Stimulated activated CD4-positive, alpha-beta T cell treated with anti-CD3 and anti-CD28 coated beads, TNF-alpha, amount 100 ng/mL, for 1 hour (primary cell): ENCODE data around the gene PDE6B.

Experiments
- DNase-seq, 3 donors: peaks; one replicate each; pipeline ENCODE4 v3.0.0-alpha.2; 2020; ENCODE audit warnings: low read depth in 3 of 3, low spot score in 1 of 3

PDE6B gene

DNA sequence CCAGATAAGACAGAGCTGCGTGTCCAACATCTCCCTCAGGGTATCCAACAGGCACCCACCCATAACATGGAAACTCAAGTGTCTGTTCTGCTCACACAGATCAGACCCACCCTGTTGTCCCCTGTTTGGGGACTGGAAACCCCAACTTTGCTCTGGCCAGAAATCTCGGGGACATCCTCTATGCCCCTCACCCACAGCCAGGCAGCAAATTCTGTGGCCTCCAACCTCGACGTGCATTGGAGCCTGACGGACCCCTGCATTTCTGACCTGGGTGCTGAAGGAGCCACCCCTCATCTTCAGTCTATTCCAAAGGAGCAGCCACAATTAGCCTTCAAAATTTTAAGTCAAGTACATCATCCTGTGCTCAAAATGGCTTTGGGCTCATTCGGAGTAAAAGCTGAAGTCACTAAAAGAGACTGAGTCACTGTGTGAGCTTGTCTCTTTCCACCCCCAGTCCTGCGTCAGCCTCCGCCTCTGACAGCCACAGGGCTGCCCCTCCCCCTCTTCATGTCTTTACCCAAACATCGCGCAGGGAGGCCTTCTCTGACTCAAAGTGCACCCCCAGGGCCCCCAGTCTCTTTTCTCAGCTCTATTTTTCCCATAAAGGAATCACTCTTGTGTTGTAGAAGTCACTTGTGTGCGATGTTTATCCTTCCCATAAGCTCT lies 24.4 kb upstream of the PDE6B start:
- peak in 1 of 3 donors; percentile 9 for DNase-seq

DNA sequence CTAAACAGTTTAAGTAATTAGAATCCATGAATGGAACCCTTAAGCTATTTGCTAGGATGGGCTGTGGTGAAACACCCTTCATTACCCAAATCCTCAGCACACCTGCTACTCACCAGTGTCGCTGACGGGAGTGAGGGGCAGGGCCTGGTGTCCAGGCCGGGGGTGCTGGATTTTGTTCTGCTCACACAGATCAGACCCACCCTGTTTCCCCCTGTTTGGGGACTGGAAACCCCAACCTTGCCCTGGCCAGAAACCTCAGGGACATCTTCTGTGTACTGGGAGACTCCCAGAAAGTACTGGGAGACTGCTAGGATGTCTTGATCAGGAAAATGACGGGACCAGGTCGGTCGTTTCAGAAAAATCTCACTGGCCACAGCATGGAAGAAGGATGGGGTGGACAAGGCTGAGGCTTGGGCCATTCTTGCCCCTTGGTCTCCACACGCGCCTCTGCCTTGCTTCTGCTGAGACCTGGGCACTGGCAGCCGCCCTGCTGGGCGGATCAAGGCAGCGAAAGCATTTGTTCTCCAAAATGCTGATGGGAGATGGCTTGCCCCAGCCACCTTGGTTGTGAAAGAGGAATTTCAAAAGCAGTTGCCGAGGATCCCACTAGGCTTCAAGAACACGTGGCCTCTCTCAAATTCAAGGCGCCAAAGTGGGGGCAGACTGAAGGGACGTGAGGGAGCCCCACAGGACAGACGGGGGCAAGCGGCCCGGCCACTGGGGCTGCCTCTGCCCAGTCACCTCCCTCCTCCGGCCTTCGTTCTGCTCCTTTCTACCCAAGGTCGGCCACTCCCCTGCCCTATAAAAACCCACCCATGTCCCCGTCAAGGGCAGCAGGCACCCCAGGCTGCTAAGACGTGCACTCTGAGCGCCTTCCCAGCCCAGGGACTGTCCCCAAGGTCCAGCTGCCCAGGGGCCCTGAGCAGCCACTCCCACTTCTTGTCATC lies 23.5 kb upstream of the PDE6B start:
- no peak for DNase-seq

DNA sequence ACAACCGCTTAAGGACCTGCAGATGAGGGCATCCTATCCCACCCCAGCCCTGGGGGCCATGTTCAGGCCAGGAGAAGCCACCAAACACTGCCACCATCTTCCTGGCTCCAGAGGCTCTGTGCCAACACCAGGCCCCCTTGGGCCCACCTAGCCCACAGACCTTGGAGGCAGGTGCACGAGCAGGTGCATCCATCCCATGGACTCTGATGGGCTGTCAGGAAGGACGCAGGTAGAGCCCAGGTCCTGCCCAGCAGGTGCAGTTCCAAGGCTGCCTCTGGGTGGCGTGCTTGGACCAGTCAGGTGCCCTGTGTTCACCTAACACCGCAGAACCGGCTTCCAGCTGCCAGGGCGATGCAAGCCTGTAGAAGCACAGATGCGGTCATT lies 22.8 kb upstream of the PDE6B start:
- DNase-seq = peak in 1 of 3 donors; percentile 47

DNA sequence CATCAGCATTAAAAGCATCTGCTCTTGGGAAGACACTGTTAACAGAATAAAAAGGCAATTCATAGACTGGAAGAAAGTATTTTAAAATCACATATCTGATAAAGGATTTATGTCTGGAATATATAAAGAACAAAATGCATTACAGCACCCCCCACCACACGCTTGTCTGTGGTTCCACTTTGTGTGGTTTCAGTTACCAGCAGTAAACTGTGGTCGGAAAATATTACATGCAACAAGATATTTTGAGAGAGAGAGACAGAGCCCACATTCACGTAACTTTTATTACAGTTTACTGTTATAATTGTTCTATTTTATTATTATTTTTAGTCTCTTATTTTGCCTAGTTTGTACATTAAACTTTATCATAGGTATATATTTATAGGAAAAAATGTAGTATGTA lies 21.2 kb upstream of the PDE6B start:
- DNase-seq = no peak

DNA sequence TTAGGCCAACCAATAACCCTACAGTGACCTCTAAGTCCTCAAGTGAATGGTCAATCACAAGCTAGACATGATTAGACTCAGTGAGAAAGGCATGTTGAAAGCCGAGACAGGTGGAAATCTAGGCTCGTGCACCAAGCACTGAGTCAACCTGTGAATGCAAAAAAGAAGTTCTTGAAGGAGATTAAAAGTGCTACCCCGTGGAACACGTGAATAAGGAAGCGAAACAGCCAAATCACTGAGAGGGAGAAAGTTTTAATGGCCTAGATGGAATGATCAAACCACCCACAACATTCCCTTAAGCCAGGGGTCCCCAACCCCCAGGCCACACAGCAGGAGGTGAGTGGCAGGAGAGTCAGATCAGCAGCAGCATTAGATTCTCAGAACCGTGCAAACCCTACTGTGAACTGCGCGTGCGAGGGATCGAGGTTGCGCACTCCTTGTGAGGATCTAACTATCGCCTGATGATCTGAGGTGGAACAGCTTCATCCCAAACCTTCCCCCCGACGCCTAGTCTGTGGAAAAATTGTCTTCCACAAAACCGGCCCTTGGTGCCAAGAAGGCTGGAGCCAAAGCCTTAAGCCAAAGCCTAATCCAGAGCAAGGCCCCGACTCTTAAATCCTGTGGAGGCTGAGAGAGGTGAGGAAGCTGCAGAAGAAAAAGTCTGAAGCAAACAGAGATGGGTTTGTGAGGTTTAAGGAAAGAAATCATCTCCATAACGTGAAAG lies 19.5 kb upstream of the PDE6B start:
- DNase-seq = no peak

DNA sequence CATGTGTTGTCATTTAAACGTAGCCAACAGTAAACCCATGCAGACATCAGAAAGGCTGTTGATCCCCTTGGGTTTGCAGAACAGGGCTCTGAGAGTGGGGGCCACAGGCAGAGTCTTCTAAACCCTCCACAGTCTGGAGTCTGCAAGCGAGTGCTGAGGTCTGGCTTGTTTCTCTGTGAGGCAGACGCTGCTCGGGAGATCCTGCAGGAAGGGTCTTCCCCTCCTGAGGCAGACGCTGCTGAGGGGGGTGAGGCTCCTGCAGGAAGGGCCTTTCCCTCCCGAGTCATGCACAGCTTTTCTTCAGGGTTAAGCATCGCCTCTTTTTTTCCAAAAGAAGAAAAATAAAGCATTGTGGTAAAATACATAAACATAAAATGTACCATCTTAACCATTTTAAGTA lies 17.1 kb upstream of the PDE6B start:
- DNase-seq = no peak

DNA sequence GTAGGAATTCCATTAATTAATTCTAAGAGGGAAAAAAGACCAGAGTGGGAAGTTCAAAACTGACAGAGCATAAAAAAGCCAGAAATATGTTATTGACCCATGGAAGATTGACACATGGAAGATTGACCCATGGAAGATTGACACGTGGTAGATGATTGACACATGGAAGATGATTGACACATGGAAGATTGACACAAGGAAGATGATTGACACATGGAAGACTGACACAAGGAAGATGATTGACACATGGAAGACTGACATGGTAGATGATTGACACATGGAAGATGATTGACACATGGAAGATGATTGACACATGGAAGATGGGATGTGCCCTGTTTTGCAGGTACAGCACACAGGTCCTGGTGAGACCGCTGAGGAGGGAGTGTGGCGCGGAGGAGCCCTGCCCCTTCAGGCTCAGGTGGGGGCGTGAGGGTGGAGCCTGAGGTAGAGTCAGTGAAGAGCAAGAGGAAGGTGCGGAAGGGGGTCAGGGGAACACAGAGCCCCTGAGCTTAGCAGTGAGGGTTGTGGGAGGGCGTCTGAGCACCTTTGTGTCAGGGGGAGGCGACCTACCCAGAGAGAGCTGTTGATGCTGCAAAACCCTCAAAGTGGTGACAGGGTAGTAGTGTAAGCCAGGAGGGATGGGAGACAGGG lies 15.8 kb upstream of the PDE6B start:
- DNase-seq = no peak

DNA sequence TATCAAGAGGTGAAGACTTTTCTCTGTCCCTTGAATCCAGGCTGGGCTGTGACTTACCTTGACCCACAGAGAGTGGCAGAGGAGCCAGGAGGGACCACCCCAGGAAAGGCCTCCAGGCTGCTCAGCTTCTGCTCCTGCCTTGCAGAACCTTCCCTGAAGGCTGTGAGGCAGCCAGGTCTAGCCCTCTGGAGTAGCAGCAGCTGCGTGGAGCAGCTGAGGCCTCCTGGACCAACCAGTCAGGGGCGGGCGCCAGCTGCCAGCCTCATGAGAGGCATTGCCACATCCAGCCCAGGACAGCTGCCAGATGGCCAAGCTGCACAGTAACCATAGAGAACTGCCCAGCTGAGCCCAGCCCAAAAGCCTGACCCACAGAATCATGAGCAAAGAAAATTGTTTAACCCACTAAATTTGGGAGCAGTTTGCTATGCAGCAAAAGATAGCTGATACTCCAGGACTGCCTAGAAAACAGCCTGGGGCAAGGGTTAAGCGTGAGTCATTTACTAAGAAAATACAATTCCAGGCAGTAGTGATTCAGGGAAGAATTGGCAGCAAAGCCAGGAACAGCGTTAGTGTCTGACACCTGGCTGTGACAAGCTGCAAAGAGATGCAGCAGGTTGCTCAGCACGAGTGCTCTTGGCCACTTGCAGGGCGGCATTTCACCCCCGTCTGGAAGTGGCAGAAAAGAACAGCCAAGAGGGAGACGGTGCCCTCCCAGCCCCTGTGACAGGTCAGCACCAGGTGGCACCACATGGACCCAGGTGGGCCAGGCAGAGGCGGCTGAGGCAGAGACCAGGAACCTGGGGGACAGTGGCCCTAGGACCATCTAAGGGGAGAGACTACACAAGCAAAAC lies 14.7 kb upstream of the PDE6B start:
- no peak for DNase-seq

DNA sequence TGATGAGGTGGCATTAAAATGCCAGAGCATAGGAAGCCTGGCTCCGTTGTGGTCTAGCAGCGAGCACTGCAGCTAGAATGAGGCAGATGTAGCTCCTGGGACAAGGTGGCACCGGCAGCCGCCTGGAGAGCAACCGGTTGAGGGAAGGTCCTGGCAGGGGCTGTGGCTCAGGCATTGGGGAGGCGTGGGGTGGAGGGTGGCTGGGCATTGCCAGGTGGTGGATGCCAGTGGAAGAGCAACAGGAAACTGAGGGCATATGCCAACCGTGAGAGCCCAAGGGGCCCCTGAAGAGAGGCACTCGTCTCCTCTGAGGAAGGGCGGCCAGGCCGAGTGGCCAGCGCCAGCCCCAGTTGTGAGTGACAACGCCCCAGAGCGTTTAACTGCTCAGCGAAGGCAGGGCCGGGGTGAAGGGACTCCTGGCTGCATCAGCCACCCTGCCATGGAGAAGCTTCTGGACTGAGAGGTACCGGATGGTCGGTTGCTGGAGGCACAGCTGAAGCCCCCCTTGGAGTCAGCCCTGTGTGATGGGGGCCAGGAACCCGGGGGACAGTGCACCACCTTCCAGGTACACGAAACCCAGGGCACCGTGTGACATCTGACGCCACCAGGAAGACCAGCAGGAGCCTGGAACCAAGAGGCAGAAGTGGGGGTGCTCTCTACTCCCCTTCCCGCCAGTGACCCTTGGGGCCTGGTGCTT lies 13.2 kb upstream of the PDE6B start:
- DNase-seq = no peak

DNA sequence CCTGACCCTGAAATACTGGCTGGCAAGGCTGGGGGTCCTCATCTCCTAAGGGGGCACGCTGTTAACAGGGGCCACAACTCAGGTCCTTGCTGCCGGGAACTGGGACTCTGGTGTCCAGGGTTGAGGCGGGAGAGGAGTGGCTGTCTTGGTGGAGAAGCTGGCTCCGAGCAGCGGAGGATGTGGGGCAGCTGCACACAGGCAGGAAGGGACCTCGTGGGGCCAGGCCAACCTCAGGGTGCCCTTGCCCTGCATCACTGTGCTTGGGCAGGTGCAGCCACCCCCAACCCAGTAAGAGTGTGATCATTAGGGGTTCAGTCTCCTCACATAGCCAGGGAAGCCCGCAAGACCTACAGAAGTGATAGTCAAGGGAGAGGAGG lies 12.6 kb upstream of the PDE6B start:
- DNase-seq = no peak

DNA sequence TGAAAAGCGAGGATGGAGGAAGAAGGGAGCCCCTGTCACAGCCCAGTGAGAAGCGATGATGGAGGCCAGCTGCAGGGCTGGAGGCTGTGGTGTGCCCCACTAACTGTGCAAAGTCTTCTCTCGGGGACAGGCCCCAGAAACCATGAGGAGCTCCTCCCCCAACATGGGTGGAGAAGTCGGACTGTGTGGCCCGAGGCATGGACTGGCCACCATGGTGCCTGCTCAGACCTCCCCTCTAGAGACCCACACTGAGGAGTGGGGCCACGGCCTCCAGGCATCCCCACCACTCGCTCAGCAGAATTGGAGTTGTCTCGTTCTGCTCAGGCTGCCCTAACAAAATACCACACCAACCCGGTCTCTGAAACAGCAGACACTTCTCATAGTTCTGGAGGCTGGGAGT lies 12.2 kb upstream of the PDE6B start:
- no peak for DNase-seq

DNA sequence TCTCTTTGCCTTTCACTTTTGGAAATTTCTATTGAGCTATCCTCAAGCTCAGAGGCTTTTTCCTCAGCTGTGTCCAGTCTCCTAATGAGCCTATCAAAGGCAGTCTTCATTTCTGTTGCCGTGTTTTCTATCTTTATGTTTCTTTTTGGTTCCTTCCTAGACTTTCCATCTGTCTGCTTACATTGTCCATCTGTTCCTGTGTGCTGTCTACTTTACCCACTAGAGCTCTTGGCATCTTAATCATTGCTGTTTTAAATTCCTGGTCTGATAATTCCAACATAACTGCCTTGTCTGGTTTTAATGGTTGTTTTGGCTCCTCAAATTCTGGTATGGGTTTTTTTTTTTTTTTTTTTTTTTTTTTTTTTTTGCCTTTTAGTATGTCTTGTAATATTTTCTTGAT lies 9.3 kb upstream of the PDE6B start:
- no peak for DNase-seq

DNA sequence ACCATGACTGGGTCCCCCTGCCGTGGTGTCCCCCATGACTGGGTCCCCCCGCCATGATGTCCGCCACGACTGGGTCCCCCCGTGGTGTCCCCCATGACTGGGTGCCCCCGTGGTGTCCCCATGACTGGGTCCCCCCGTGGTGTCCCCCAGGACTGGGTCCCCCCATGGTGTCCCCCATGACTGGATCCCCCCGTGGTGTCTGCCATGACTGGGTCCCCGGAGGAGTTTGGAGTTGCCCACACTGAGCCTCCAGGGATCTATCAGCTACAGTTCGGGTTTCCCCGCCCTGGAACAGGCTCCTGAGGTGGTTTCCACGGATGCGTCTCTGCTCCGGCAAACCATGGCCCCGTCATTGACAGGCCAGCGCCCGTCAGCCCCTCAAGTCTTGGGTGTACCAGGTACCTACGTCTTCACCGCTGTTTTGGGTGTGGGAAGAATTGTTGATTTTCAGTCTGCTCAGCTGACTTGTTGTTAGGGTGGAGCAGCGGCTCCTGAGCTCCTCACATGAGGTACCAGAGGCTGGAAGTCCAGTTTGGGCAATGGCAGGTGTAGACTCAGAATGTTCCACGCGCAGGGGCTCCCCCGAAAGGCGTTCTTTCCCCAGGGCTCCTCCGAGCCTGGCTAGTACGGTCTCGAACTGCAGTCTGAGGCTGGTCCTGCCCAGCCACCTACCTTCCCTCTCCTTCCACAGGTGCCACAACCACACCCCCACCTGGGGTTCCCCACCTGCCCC lies 8.3 kb upstream of the PDE6B start:
- no peak for DNase-seq

DNA sequence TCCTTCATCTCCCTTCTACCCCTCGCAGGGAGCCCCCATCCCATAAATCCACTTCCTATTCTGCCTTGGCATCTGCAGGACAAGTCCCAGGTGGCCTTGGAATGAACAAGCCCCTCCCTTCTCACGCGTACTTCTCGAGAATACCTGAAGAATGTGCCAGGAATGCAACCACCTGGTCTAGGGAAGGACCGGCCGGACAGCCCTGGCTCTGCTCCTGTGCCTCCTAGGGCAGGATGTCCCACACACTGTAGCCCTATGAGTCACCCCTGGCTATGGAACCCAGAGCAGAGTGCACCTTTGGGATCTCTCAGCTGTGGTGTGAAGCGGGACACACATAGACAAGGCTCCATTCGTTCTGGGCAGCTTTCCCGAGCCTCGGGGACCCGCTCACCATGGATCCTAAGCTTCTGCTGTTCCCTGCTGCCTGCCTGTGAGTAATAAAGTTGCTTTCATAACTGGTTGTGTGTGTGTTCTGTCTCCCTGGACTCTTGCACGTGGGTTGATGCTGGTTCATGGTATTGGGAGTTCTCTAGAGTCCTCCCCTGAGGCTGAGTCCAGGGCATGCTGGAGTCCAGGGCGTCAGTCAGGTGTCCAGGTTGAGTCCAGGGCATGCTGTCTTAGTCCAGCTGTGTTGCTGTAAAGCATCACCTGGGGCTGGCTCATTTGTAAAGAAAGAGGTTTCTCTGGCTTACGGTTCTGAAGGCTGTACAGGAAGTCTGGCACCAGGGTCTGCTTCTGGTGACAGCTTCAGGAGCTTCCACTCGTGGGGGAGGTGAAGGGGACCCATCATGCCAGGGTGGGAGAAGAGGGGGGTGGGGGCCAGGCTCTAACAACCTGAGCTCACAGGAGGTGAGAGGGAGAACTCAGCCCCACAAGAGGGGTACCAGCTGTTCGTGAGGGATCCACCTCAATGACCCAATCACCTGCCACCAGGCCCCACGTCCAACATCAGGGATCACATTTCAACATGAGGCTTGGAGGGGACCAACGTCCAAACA lies 7.4 kb upstream of the PDE6B start:
- no peak for DNase-seq

DNA sequence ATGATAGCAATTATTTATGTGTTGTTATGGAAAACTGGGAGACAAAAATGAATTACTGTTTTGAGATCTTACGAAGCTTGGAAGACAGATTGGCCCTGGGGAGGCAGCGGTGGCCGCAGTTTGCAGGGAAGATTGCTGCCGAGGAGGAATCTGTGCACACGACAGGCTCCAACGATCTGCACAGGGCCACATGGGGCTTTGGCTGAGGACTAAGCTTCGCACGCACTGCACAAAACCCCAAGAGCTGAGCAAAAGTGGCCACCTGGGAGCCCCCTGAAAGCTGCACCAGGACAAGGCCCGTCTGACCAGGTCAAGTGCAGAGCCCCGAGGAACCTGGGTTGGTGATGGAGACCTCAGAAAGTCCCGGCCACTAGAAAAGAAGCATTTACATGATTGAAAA lies 5.2 kb upstream of the PDE6B start:
- DNase-seq = no peak

DNA sequence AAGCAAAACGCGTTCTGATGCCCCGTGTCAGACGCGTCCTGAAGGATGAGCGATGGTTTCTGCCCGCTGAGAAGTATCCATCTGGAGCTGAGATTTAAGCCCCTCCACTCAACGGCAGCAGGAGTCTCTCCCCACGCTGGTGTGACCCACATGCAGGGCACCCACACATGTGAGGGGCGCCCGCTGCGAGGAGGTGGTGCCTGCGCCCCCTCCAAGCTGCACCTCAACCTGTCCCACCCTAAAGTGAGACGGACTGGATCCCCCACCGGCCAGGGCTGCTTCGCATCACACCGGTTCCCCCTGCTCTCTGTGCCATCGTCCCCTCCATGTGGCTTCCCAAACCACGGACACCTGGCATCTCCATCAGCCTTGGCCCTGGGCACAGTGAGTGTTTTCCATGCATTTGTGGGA lies 4.5 kb upstream of the PDE6B start:
- no peak for DNase-seq

DNA sequence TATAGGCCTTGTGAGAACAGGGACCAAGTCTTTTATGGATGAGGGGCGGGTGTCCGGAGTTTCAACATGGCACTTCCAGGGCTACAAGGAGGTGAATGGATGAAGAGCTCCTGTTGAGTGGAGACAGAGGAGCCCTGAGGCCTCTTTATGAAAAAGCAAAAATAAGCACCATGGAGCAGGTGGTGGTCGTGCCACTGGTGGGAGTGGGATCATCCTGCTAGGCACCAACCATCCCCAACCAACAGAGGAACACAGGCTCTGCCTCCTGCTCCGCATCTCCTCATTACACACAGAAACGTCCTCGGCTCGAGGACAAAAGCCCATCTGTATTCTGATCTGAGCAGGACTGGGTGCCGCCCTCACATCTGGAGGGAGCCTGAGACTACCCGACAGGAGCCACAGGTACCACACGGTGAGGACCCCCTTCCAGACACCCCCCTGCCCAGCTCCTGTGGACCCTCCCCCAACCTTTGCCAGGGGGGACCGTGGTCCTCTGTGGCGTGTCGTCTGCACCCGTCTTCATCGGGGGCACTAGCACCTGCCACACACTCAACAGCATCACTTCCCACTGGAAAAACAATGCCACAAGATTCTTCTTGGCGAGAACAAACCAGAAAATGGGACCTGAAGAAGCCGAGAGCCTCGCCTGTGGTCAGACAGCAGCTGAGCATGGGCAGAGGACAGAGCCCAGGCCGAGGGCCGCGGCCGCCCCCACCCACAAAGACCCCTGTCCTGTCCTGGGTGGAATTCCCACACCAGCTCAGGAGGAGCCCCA lies 3.9 kb upstream of the PDE6B start:
- no peak for DNase-seq
